DND-41 (cell line): Measurements from ENCODE around the gene C2CD3.
"Not testable (repeated sequence)": the region's sequence is repeated elsewhere in the genome, so short reads cannot be mapped to it uniquely, and the experiment has no call there.

Source experiments
- ATAC-seq: fragments of 200-7000 bp; cut with Tn5 transposase; 3 replicates; pipeline ENCODE4 v1.9.1; 2021; ENCODE audit warnings: low read depth; ENCODE audit not compliant: insufficient read depth
- DNase-seq: peaks from one replicate; pipeline ENCODE4 v3.0.0-alpha.2; 2020
- H2AFZ ChIP-seq: 2 replicates; pipeline ENCODE4 v1.6.0; 2012; ENCODE audit warnings: low read depth, low read length
- H3K27ac ChIP-seq: 2 replicates; pipeline ENCODE4 v1.5.1; 2012; ENCODE audit warnings: low read length, inconsistent platforms
- H3K27me3 ChIP-seq: fragments of 200-600 bp; sonication (generic); 2 replicates; pipeline ENCODE4 v1.6.0; 2012; ENCODE audit warnings: low read length, mild to moderate bottlenecking, inconsistent platforms; ENCODE audit not compliant: insufficient read depth, poor library complexity
- H3K36me3 ChIP-seq: 2 replicates; pipeline ENCODE4 v1.5.1; 2012; ENCODE audit warnings: low read length, inconsistent platforms; ENCODE audit not compliant: insufficient read depth
- H3K4me1 ChIP-seq: 2 replicates; pipeline ENCODE4 v1.5.1; 2012; ENCODE audit warnings: mild to moderate bottlenecking, low read length; ENCODE audit not compliant: insufficient read depth
- H3K4me2 ChIP-seq: 2 replicates; pipeline ENCODE4 v1.6.0; 2012; ENCODE audit warnings: mild to moderate bottlenecking, moderate library complexity, low read length, inconsistent platforms; ENCODE audit not compliant: insufficient read depth
- H3K4me3 ChIP-seq, 2 experiments: fragments of 200-600 bp in 1 of 2; shearing (Covaris generic) in 1 of 2; 2 replicates each; pipeline ENCODE4 v1.5.1; 2012 to 2016; ENCODE audit warnings: inconsistent platforms in 2 of 2, low read length in 2 of 2, mild to moderate bottlenecking in 2 of 2, low read depth in 1 of 2, moderate library complexity in 1 of 2
- H3K79me2 ChIP-seq: 2 replicates; pipeline ENCODE4 v1.6.0; 2012; ENCODE audit warnings: low read length, inconsistent platforms; ENCODE audit not compliant: insufficient read depth
- H3K9ac ChIP-seq: 2 replicates; pipeline ENCODE4 v1.6.0; 2012; ENCODE audit warnings: low read depth, mild to moderate bottlenecking, inconsistent platforms, low read length, moderate library complexity
- H3K9me3 ChIP-seq: 2 replicates; pipeline ENCODE4 v1.5.1; 2012; ENCODE audit warnings: low read length, moderate library complexity, mild to moderate bottlenecking, inconsistent platforms; ENCODE audit not compliant: insufficient read depth, severe bottlenecking
- H4K20me1 ChIP-seq: 2 replicates; pipeline ENCODE4 v1.6.0; 2012; ENCODE audit warnings: low read length; ENCODE audit not compliant: insufficient read depth
- EZH2 ChIP-seq: IDR thresholded peaks from 3 replicates; pipeline ENCODE4 v1.6.1; 2012; ENCODE audit warnings: borderline replicate concordance, low read depth, mild to moderate bottlenecking, moderate library complexity, low read length, inconsistent platforms; ENCODE audit not compliant: severe bottlenecking
- TF ChIP-seq, protein P1 (sequence below): IDR thresholded peaks from 2 replicates; pipeline ENCODE4 v1.5.1; 2012; ENCODE audit warnings: borderline replicate concordance, low read length, moderate library complexity, mild to moderate bottlenecking; ENCODE audit not compliant: poor library complexity, severe bottlenecking; ENCODE audit errors: extremely low read depth

The C2CD3 gene

DNA sequence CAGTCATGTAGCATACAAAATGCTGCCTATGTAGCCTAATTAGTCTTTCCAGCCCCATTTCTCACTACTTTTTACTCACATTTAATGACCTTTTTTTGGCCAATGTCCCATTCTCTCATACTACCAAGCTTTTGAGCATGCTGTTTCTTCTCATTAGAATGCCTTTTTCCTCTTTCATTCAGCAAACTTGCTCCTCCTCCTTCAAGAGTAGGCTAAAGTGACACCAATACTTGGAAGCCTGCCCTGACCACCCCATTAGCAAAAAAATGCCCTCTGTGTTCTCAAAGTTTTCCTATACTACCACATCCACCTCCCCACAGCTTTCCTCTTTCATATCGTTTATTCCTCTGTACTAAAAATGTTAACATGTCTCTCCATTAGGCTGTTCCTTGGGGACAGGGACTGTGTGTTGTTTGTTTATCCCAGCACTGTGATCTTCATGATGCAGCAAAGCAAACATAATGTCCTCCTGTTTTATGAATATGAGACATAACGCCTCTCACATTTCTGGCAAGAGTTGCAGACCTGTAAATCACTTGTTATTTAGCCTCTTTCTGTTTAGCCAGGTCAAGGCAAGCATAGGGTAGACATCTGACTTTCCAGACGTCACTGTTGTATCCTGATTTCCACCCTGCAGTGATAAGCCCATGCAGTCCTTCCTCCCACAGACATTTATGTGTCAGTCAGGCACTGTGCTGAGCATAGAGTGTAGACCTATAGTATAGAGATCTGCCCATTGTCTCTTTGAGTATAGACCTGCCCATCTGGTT lies 99.9 kb downstream of the C2CD3 start:
- no peak for ATAC-seq
- no peak overlapping the region for H3K27ac ChIP-seq

DNA sequence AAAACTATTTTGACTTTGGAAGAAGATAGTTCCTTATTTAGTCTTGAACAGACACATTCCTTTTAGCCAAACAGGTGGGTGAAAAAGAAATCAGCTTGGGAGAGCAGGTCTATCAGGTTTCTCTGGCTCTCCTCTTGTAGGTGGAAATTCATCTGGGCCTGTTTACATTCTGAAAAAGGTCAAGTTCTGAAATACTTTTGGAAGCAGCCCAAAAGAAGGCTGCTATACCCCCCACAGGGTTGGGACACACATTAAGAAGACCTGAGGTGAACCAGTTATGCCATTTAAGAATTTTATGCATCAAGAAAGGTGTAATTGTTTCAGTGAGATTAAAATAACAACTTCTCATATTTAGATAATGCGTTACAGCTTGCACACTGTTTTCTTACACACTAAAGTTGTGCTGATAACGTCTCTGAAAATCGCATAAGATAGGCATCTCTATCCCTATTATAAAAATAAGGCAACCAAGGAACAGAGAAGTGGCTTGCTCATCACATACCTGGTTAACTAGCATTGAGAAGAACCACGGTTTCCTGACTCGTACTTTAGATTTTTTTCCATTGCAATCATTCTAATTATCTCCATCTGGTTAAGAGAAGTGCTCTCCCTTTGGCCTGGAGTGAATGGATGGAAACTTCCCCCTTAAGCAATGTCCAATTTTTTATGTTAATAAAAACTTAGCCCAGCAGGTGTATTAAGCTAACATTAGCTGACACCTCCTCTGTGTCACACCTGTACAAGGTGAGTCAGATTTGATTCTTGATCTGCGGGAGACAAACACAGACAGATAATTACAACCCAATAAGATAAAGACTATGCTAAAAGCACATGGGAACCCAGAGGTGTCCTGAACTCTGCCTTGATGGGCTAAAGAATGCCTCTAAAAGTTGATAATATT lies 101.4 kb downstream of the C2CD3 start:
- no peak for ATAC-seq
- H3K27me3 ChIP-seq = no peaks in the 10 kb centered on the region
- no peak for DNase-seq
- TF ChIP-seq, protein P1, sequence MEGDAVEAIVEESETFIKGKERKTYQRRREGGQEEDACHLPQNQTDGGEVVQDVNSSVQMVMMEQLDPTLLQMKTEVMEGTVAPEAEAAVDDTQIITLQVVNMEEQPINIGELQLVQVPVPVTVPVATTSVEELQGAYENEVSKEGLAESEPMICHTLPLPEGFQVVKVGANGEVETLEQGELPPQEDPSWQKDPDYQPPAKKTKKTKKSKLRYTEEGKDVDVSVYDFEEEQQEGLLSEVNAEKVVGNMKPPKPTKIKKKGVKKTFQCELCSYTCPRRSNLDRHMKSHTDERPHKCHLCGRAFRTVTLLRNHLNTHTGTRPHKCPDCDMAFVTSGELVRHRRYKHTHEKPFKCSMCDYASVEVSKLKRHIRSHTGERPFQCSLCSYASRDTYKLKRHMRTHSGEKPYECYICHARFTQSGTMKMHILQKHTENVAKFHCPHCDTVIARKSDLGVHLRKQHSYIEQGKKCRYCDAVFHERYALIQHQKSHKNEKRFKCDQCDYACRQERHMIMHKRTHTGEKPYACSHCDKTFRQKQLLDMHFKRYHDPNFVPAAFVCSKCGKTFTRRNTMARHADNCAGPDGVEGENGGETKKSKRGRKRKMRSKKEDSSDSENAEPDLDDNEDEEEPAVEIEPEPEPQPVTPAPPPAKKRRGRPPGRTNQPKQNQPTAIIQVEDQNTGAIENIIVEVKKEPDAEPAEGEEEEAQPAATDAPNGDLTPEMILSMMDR = no peak
- TF ChIP-seq EZH2 = no peak
- 0 out of 2 replicates have a peak, but pooled peaks cover 3% of the 10 kb centered on the region for H4K20me1 ChIP-seq
- H3K9me3 ChIP-seq = no peaks in the 10 kb centered on the region
- no peak overlapping the region for H3K4me3 ChIP-seq
- H2AFZ ChIP-seq = no peak overlapping the region
- H3K79me2 ChIP-seq = no peaks in the 10 kb centered on the region
- no peak overlapping the region for H3K27ac ChIP-seq
- peaks cover 50% of the 10 kb centered on the region for H3K36me3 ChIP-seq
- no peaks in the 10 kb centered on the region for H3K4me1 ChIP-seq
- no peak overlapping the region for H3K9ac ChIP-seq
- H3K4me2 ChIP-seq = no peak overlapping the region

More for the DNA sequence above, 99.9 kb downstream of the C2CD3 start:
- no peak overlapping the region for H3K4me2 ChIP-seq
- H3K79me2 ChIP-seq = no peaks in the 10 kb centered on the region
- no peaks in the 10 kb centered on the region for H3K9me3 ChIP-seq
- no peak overlapping the region for H2AFZ ChIP-seq
- H3K4me3 ChIP-seq = no peak overlapping the region
- 0 out of 2 replicates have a peak, but pooled peaks cover 4% of the 10 kb centered on the region for H4K20me1 ChIP-seq
- H3K4me1 ChIP-seq = no peaks in the 10 kb centered on the region
- DNase-seq = no peak
- H3K9ac ChIP-seq = no peak overlapping the region
- H3K27me3 ChIP-seq = no peaks in the 10 kb centered on the region
- peaks cover 60% of the 10 kb centered on the region for H3K36me3 ChIP-seq
- TF ChIP-seq EZH2 = no peak
- TF ChIP-seq, protein P1 = no peak

DNA sequence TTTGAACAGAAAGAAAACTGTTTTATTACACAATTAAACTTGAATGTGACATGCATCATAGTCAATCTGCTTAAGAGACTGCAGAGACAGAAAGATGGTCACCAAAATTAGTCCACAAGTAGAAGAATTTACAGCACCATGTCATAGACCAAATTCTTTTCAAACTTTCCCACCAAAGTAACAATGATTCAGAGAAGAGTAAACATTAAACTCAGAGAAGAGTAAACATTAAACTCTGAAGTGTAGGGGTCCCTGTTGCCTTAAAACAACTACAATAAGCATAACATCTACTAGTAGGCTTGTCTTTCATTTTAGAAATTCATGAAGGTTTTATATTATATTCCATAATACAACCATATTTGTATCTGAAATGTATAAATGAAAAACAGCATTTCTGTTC lies 104.1 kb downstream of the C2CD3 start:
- H3K36me3 ChIP-seq = peaks cover 26% of the 10 kb centered on the region
- not testable (repeated sequence) for H3K4me3 ChIP-seq, H3K4me1 ChIP-seq, DNase-seq, H3K9ac ChIP-seq, H2AFZ ChIP-seq, H3K79me2 ChIP-seq, H4K20me1 ChIP-seq, H3K27me3 ChIP-seq, H3K9me3 ChIP-seq, ATAC-seq, H3K4me2 ChIP-seq, H3K27ac ChIP-seq

DNA sequence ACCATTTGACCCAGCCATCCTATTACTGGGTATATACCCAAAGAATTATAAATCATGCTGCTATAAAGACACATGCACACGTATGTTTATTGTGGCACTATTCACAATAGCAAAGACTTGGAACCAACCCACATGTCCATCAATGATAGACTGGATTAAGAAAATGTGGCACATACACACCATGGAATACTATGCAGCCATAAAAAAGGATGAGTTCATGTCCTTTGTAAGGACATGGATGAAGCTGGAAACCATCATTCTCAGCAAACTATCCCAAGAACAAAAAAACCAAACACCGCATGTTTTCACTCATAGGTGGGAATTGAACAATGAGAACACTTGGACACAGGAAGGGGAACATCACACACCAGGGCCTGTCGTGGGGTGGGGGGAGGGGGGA lies 105.3 kb downstream of the C2CD3 start:
- peaks cover 18% of the 10 kb centered on the region; the same call in 1 of the 2 replicates for H3K36me3 ChIP-seq
- H4K20me1 ChIP-seq, H3K27me3 ChIP-seq, H3K4me3 ChIP-seq, H3K4me2 ChIP-seq, ATAC-seq, H2AFZ ChIP-seq, H3K79me2 ChIP-seq, H3K9ac ChIP-seq, H3K4me1 ChIP-seq, H3K9me3 ChIP-seq, DNase-seq, H3K27ac ChIP-seq: not testable (repeated sequence)

DNA sequence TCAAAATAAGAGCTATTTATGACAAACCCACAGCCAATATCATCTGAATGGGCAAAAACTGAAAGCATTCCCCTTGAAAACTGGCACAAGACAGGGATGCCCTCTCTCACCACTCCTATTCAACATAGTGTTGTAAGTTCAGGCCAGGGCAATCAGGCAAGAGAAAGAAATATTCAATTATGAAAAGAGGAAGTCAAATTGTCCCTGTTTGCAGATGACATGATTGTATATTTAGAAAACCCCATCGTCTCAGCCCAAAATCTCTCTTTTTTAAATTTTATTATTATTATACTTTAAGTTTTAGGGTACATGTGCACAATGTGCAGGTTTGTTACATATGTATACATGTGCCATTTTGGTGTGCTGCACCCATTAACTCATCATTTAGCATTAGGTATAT lies 107.2 kb downstream of the C2CD3 start:
- not testable (repeated sequence) for H3K27ac ChIP-seq, H3K79me2 ChIP-seq, H3K4me2 ChIP-seq, DNase-seq, H3K27me3 ChIP-seq, H3K4me3 ChIP-seq, H4K20me1 ChIP-seq, H3K4me1 ChIP-seq, H3K9me3 ChIP-seq, H2AFZ ChIP-seq, H3K9ac ChIP-seq, ATAC-seq
- peaks cover 12% of the 10 kb centered on the region; the same call in 1 of the 2 replicates for H3K36me3 ChIP-seq

DNA sequence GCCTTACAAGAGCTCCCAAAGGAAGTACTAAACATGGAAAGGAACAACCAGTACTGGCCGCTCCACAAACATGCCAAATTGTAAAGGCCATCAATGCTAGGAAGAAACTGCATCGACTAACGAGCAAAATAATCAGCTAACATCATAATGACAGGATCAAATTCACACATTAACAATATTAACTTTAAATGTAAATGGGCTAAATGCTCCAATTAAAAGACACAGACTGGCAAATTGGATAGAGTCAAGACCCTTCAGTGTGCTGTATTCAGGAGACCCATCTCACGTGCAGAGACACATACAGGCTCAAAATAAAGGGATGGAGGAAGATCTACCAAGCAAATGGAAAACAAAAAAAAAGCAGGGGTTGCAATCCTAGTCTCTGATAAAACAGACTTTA lies 109.2 kb downstream of the C2CD3 start:
- not testable (repeated sequence) for H4K20me1 ChIP-seq, H3K79me2 ChIP-seq, H3K4me2 ChIP-seq, ATAC-seq, H3K9me3 ChIP-seq, H3K9ac ChIP-seq, H3K27me3 ChIP-seq, DNase-seq, H2AFZ ChIP-seq, H3K4me1 ChIP-seq, H3K4me3 ChIP-seq, H3K27ac ChIP-seq
- H3K36me3 ChIP-seq = peaks cover 19% of the 10 kb centered on the region
